Measurements from ENCODE around the gene TANC1. TPM values are rescaled to one million over a fixed set of nuclear protein-coding genes. Genes with fewer than 3 reads are reported as not detected.

TANC1 gene
- total RNA-seq, 2 donors from 2014 or later, result 2.9 to 9.5 TPM

GRCh38 chr2:159215116-159215515, 246.7 kb downstream of the TANC1 start:
- H3K9me3 Mint-ChIP-seq, result no peaks in the 10 kb centered on the region
- 93 to 100% methylated on average over 3 to 7 of the region's 7 CpGs for WGBS, 2 experiments (ENCODE audit: insufficient coverage in 1 of 2, insufficient read length in 1 of 2)
- H3K36me3 Mint-ChIP-seq (ENCODE audit: low read depth), result peaks cover 14% of the 10 kb centered on the region
- H3K27ac Mint-ChIP-seq, result no peak overlapping the region
- H3K4me1 ChIP-seq (ENCODE audit: control insufficient read depth, insufficient read depth, low read length), result peaks cover 5% of the 10 kb centered on the region
- no peak for TF ChIP-seq CTCF (conservative IDR thresholded peaks at IDR 0.05)
- H3K27me3 Mint-ChIP-seq (ENCODE audit: insufficient read depth), result peaks cover 15% of the 10 kb centered on the region
- H3K4me3 Mint-ChIP-seq, result no peak overlapping the region
- H3K4me1 Mint-ChIP-seq, result peaks cover 14% of the 10 kb centered on the region
- H3K36me3 ChIP-seq (ENCODE audit: control insufficient read depth, insufficient read depth, low read length), result peaks cover 81% of the 10 kb centered on the region
- H3K27ac ChIP-seq (ENCODE audit: low read depth, low read length), result no peak overlapping the region
- no peaks in the 10 kb centered on the region for H3K9me3 ChIP-seq (ENCODE audit: control insufficient read depth, low read length)
- peak; percentile 35 for DNase-seq
- H3K27me3 ChIP-seq (ENCODE audit: control insufficient read depth, insufficient read depth, low read length, poor library complexity, severe bottlenecking), result no peaks in the 10 kb centered on the region
- no peak overlapping the region for H3K4me3 ChIP-seq (ENCODE audit: low read length)
- no peak overlapping the region for H3K9ac ChIP-seq (ENCODE audit: extremely low read depth, low read length, poor library complexity, severe bottlenecking)

GRCh38 chr2:159217676-159218075, 249.2 kb downstream of the TANC1 start:
- Mint-ChIP-seq H3K36me3 (ENCODE audit: low read depth) (peaks cover 16% of the 10 kb centered on the region), H3K4me3 (no peak overlapping the region), H3K27ac (no peak overlapping the region), H3K27me3 (ENCODE audit: insufficient read depth) (peaks cover 6% of the 10 kb centered on the region), H3K9me3 (no peaks in the 10 kb centered on the region), H3K4me1 (no peaks in the 10 kb centered on the region)
- H3K4me1 ChIP-seq (ENCODE audit: control insufficient read depth, insufficient read depth, low read length), result no peaks in the 10 kb centered on the region
- no peak overlapping the region for H3K4me3 ChIP-seq (ENCODE audit: low read length)
- no peaks in the 10 kb centered on the region for H3K9me3 ChIP-seq (ENCODE audit: control insufficient read depth, low read length)
- DNase-seq, result peak; percentile 21
- H3K9ac ChIP-seq (ENCODE audit: extremely low read depth, low read length, poor library complexity, severe bottlenecking), result no peak overlapping the region
- 84 to 91% methylated on average over 5 of the region's 5 CpGs for WGBS, 2 experiments (ENCODE audit: insufficient coverage in 1 of 2, insufficient read length in 1 of 2)
- H3K27ac ChIP-seq (ENCODE audit: low read depth, low read length), result no peak overlapping the region
- peaks cover 96% of the 10 kb centered on the region for H3K36me3 ChIP-seq (ENCODE audit: control insufficient read depth, insufficient read depth, low read length)
- H3K27me3 ChIP-seq (ENCODE audit: control insufficient read depth, insufficient read depth, low read length, poor library complexity, severe bottlenecking), result no peaks in the 10 kb centered on the region
- TF ChIP-seq CTCF (conservative IDR thresholded peaks at IDR 0.05), result no peak

- H3K27ac Mint-ChIP-seq, result no peak overlapping the region
These were observed 249.9 kb downstream of the TANC1 start for GRCh38 chr2:159218389-159218788.

More at GRCh38 chr2:159218389-159218788, 249.9 kb downstream of the TANC1 start:
- peak; percentile 20 for DNase-seq
- 92 to 93% methylated on average over 3 to 6 of the region's 6 CpGs for WGBS, 2 experiments (ENCODE audit: insufficient coverage in 1 of 2, insufficient read length in 1 of 2)
- Mint-ChIP-seq H3K36me3 (ENCODE audit: low read depth) (peaks cover 16% of the 10 kb centered on the region), H3K4me3 (no peak overlapping the region), H3K4me1 (no peaks in the 10 kb centered on the region), H3K27me3 (ENCODE audit: insufficient read depth) (peaks cover 4% of the 10 kb centered on the region), H3K9me3 (no peaks in the 10 kb centered on the region)
- Histone ChIP-seq H3K27me3 (ENCODE audit: control insufficient read depth, insufficient read depth, low read length, poor library complexity, severe bottlenecking) (no peaks in the 10 kb centered on the region), H3K36me3 (ENCODE audit: control insufficient read depth, insufficient read depth, low read length) (peaks cover 97% of the 10 kb centered on the region), H3K9ac (ENCODE audit: extremely low read depth, low read length, poor library complexity, severe bottlenecking) (no peak overlapping the region), H3K9me3 (ENCODE audit: control insufficient read depth, low read length) (no peaks in the 10 kb centered on the region), H3K27ac (ENCODE audit: low read depth, low read length) (no peak overlapping the region), H3K4me1 (ENCODE audit: control insufficient read depth, insufficient read depth, low read length) (no peaks in the 10 kb centered on the region), H3K4me3 (ENCODE audit: low read length) (no peak overlapping the region)
- no peak for TF ChIP-seq CTCF (conservative IDR thresholded peaks at IDR 0.05)
